HG03520 (cell line): ENCODE data around the gene CAMLG.

Source experiments
- ATAC-seq: cut with Tn5 transposase; IDR thresholded peaks from one replicate; pipeline ENCODE4 v1.9.1; 2021; ENCODE audit warnings: mild to moderate bottlenecking, moderate library complexity; ENCODE audit not compliant: unreplicated experiment

The CAMLG gene

GRCh38 chr5:134777366-134777765 is 39.0 kb downstream of the CAMLG start:
- no peak for ATAC-seq

- ATAC-seq = no peak
These were observed 46.0 kb downstream of the CAMLG start for GRCh38 chr5:134784241-134784920.

- ATAC-seq = no peak
These were observed 46.7 kb downstream of the CAMLG start for GRCh38 chr5:134784946-134785620.

- ATAC-seq = no peak
These were observed 49.3 kb downstream of the CAMLG start for GRCh38 chr5:134787692-134788091.

GRCh38 chr5:134791580-134791979 is 53.2 kb downstream of the CAMLG start:
- ATAC-seq = no peak

- ATAC-seq = no peak
These were observed 53.9 kb downstream of the CAMLG start for GRCh38 chr5:134792286-134792685.

GRCh38 chr5:134793111-134793510 is 54.8 kb downstream of the CAMLG start:
- ATAC-seq = no peak

- no peak for ATAC-seq
These were observed 55.7 kb downstream of the CAMLG start for GRCh38 chr5:134794082-134794481.

GRCh38 chr5:134794819-134795218 is 56.5 kb downstream of the CAMLG start:
- ATAC-seq = no peak

GRCh38 chr5:134798468-134798867 is 60.1 kb downstream of the CAMLG start:
- ATAC-seq = no peak
